SK-N-SH (cell line): ENCODE results near the gene LONP2.

ENCODE experiments used
- EZH2phosphoT487 ChIP-seq: fragments of 200-600 bp; sonication (generic); IDR thresholded peaks from 2 replicates; pipeline ENCODE4 v1.6.1; 2017; ENCODE audit warnings: low read depth, mixed run types, mild to moderate bottlenecking, antibody characterized with exemption, moderate library complexity, borderline replicate concordance
- GABPA ChIP-seq: IDR thresholded peaks from 2 replicates; pipeline ENCODE4 v1.4.0; 2012; ENCODE audit warnings: low read depth, mild to moderate bottlenecking
- NFIC ChIP-seq: IDR thresholded peaks from 2 replicates; pipeline ENCODE4 v1.4.0; 2012; ENCODE audit warnings: borderline replicate concordance
- POLR2AphosphoS5 ChIP-seq: IDR thresholded peaks from 2 replicates; pipeline ENCODE4 v1.6.1; 2012; ENCODE audit warnings: low read depth, low read length
- TCF12 ChIP-seq: IDR thresholded peaks from 2 replicates; pipeline ENCODE4 v1.4.0; 2012
- TF ChIP-seq, protein P1 (sequence below): fragments of 200-600 bp; sonication (generic); IDR thresholded peaks from 2 replicates; pipeline ENCODE4 v1.6.1; 2017; ENCODE audit warnings: antibody characterized with exemption, mild to moderate bottlenecking, moderate library complexity
- TF ChIP-seq, protein P2 (sequence below): IDR thresholded peaks from 2 replicates; pipeline ENCODE4 v1.6.1; 2012; ENCODE audit warnings: mild to moderate bottlenecking, low read depth, low read length, moderate library complexity

DNA sequence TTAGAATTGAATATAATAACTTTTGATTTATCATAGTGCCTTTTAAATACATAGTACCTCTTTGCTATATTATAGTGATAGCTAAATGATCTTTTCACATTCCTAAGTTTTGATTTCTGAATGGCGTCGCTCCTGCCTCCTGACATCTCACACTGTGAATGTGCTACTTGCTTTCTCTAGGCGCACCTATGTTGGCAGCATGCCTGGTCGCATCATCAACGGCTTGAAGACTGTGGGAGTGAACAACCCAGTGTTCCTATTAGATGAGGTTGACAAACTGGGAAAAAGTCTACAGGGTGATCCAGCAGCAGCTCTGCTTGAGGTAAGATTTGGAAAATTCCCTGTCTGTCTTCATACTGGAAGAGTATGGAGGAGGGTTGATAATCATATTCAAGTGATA, 33.1 kb downstream of the LONP2 start:
- TF ChIP-seq, protein P1, sequence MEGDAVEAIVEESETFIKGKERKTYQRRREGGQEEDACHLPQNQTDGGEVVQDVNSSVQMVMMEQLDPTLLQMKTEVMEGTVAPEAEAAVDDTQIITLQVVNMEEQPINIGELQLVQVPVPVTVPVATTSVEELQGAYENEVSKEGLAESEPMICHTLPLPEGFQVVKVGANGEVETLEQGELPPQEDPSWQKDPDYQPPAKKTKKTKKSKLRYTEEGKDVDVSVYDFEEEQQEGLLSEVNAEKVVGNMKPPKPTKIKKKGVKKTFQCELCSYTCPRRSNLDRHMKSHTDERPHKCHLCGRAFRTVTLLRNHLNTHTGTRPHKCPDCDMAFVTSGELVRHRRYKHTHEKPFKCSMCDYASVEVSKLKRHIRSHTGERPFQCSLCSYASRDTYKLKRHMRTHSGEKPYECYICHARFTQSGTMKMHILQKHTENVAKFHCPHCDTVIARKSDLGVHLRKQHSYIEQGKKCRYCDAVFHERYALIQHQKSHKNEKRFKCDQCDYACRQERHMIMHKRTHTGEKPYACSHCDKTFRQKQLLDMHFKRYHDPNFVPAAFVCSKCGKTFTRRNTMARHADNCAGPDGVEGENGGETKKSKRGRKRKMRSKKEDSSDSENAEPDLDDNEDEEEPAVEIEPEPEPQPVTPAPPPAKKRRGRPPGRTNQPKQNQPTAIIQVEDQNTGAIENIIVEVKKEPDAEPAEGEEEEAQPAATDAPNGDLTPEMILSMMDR, result no peak
- TF ChIP-seq TCF12, result no peak
- TF ChIP-seq GABPA, result no peak
- TF ChIP-seq EZH2phosphoT487, result no peak
- no peak for TF ChIP-seq NFIC
- TF ChIP-seq, protein P2, sequence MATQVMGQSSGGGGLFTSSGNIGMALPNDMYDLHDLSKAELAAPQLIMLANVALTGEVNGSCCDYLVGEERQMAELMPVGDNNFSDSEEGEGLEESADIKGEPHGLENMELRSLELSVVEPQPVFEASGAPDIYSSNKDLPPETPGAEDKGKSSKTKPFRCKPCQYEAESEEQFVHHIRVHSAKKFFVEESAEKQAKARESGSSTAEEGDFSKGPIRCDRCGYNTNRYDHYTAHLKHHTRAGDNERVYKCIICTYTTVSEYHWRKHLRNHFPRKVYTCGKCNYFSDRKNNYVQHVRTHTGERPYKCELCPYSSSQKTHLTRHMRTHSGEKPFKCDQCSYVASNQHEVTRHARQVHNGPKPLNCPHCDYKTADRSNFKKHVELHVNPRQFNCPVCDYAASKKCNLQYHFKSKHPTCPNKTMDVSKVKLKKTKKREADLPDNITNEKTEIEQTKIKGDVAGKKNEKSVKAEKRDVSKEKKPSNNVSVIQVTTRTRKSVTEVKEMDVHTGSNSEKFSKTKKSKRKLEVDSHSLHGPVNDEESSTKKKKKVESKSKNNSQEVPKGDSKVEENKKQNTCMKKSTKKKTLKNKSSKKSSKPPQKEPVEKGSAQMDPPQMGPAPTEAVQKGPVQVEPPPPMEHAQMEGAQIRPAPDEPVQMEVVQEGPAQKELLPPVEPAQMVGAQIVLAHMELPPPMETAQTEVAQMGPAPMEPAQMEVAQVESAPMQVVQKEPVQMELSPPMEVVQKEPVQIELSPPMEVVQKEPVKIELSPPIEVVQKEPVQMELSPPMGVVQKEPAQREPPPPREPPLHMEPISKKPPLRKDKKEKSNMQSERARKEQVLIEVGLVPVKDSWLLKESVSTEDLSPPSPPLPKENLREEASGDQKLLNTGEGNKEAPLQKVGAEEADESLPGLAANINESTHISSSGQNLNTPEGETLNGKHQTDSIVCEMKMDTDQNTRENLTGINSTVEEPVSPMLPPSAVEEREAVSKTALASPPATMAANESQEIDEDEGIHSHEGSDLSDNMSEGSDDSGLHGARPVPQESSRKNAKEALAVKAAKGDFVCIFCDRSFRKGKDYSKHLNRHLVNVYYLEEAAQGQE, result no peak
- no peak for TF ChIP-seq POLR2AphosphoS5
